HG03457 (cell line): ENCODE results near the gene RHOH.

ENCODE experiments used
- ATAC-seq: cut with Tn5 transposase; IDR thresholded peaks from one replicate; pipeline ENCODE4 v1.9.1; 2021; ENCODE audit warnings: moderate number of reproducible peaks; ENCODE audit not compliant: unreplicated experiment

Gene RHOH

DNA sequence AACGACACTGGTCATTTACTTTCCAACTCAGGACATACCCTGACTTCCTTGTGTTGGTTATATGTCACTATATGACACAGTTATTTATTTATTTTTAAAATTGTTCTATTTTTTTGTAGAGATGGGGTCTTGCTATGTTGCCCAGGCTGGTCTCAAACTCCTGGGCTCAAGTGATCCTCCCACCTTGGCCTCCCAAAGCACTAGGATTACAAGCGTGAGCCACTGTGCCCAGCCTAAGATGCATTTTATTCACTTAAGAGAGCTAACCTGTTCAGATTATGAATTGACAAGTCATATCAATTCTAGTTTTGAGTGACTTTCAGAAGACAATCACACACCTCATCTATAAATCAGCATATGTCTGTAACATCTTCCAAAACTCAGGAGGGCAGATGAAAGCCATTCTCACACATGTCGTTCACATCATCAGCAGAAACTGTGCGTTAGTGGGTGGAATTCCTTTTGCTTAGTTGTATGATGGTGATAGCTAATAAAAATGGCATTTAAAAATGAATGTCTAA, 9.4 kb upstream of the RHOH start:
- ATAC-seq, result no peak

- ATAC-seq, result no peak
Observed at GRCh38 chr4:40190019-40190418, 6.8 kb upstream of the RHOH start.

- ATAC-seq, result no peak
Observed at GRCh38 chr4:40190465-40190864, 6.4 kb upstream of the RHOH start.

GRCh38 chr4:40190880-40191815, 5.7 kb upstream of the RHOH start:
- ATAC-seq, result no peak

- no peak for ATAC-seq
Observed at GRCh38 chr4:40192114-40193015, 4.5 kb upstream of the RHOH start.

- ATAC-seq, result no peak
Observed at GRCh38 chr4:40193016-40193571, 3.7 kb upstream of the RHOH start.

GRCh38 chr4:40193578-40193977, 3.3 kb upstream of the RHOH start:
- ATAC-seq, result no peak

DNA sequence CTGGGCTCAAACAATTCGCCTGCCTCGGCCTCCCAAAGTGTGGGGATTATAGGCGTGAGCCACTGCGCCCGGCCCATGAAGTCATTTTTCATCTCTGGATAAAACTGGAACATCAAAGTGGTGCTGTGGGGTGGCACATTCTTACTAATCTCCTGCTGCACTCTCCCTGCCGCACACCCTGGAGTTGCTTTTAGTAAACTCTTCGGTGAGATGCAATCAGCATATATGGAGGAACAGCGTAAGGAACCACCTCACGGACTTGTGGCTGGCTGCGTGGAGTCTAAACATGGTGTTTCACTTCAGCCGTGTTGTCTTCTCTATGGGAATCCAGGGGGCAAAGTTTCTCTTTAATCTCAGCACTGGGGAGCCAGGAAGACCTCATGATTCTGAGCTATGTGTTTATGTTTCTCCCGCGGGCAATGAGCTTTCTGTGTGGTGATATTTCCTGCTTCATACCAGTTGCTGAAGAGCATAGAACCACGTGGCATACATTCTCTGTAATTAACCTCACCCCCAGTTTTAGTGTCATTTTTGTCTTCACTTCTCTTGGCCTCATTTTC, 2.1 kb upstream of the RHOH start:
- no peak for ATAC-seq

DNA sequence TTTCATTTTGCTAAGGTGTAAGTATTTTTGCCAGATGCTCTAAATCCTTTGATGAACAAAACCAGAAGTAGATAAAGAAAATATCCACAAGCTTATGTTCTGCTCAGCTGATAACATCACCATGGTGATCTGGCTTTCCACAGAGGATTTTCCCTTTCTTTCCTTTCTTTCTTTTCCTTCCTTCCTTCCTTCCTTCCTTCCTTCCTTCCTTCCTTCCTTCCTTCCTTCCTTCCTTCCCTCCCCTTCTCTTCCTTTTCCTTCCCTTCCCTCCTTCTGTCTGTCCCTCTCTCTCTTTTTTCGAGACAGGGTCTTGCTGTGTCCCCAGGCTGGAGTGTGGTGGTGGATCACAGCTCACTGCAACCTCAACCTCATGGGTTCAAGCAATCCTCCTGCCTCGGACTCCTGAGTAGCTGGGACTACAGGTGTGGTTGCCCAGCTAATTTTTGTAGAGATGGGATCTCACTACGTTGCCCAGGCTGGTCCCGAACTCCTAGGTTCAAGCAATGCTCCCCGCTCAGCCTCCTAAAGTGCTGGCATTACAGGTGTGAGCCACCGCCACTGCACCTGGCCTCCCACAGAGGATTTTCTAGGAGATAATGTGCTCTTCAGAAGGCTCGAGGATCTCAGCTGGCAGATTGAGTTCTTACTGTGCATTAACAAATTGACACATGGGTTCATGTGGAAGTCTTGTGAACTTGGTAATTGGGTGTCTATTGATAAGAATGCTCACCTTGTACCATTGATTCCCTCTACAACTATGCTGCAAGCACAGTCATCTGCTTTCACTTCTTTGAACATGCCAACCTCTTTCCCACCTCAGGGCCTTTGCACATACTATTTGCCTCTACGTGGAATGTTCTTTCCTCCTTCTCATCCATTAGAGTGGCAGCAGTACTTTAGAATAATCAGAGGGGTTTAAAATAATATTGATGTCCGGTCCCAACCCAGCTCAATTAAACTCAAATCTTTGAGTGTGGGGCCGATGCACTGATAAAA, 1.4 kb upstream of the RHOH start:
- no peak for ATAC-seq

GRCh38 chr4:40196272-40196671, 559 bp upstream of the RHOH start:
- ATAC-seq, result no peak

DNA sequence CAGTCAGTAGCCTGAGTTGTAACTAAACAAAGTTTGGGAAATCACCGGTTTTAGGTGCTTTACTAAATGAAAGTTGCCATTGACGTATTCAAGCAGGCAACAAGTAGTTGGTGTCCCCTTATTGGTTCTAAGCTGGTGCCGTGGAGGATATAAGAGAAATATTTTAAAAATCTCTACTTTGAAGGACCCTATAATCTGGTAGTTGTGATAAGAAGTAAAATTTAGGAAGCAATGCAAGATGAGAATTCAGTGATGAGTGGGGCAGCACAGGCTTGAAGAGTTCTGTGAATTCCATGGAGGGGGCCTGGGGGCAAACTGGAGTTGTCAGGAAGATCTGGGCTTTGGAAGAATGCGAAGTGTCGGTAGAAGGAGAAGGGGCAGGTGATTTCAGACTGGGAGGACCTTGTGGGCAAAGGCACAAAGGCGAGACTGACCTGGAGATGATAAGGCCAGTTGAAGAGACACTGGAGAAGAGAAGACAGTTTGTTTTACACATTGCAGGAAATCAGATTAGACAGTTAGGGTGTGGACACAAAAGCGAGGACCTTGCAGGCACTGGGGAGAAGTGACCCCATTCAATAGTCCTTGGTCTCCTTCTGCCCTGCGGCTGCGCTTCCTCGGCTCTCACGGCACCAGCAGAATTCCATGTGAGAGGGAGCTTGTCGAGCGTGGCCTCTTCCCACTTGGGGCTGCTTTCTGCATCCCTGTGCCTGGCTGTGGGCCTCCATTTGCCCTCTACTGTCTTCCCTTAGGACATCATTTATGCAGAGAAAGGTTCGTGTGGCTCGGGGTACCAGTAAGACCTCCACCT, 1.3 kb downstream of the RHOH start:
- no peak for ATAC-seq

DNA sequence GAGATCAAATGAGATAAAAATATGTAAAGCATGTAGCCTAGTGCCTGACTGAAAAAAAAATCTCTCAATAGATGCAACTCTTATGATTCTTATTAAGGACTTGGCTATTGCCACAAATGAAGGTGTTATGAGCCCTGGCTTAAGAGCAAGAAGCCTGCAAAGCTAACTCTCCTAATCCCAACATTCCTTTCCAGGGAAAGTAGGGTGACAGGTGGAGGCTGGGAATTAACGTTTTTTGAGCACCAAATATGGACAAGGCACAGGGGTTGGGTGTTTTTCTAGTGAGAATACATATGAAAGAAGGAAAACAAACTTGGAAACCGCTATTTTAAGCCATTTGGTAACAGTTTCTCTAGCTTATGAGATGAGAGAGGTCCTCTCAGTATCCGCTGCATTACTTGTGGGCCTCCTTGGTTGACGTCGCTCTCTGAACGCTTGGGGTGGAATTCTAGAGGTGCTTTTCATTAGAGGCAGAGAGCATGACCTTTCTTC, 2.4 kb downstream of the RHOH start:
- ATAC-seq, result no peak

DNA sequence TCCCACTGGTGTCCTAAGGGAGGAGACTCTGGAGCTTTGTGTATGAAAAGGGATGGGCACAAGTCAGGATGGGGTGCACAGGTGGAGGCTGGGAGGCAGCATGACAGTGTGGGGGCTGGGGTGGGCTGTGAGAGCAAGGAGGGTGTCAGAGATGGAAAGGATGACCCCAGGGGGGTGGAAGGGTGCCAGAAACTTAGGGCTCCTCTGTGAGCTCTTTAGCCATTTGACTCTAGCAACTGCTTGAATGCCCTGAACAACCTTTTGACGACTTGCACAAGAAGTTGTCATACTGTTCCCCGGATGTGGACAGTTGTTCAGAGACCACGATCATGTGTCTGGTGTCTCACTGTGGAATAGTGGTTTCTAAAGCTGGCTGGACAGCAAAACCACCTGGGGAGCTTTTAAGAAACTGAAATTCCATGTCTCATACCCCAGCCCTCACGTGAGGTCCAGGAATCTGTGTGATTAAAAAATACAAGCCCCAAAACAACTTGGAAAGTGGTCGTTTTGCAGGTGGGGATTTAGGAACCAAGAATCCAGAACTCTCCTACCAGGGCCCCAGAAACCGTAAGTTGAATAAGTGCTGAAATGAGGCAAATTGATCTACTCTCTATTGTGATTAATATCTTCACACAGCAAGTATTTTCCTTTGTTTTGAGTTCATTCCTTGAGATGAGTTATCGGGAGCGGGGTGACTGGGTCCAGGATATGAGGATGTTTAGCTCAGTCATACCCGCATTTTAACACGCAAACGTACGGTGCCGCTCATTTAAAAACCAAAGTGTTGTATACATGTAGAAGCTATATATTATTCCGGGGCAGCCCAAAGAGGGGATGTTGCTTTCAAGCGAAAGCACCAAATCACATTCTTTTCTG, 3.4 kb downstream of the RHOH start:
- ATAC-seq, result peak; percentile 43

GRCh38 chr4:40200875-40201801, 4.3 kb downstream of the RHOH start:
- no peak for ATAC-seq

- ATAC-seq, result no peak
Observed at GRCh38 chr4:40201898-40202297, 5.1 kb downstream of the RHOH start.

DNA sequence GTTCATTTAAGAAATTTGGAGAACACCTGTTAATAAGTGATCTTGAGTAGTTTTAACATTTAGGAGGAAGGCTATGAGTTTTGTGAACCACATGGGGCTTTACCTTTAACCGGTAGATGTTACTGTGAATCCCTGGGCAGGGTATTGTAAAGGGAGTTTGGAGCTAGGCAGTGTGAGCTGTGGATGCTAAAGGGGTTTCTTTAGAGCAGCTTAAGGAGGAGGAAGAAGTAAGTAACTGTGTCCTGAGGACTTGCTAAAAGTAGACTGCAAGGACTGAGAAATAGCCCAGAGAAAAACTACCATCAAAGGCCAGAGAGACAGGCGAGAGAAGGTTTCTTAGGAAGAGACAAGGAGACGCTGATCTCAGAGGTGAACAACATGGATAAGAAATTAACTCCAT, 5.6 kb downstream of the RHOH start:
- no peak for ATAC-seq
